HG03571 (cell line): Measurements from ENCODE around the gene APP.

ENCODE experiments used
- ATAC-seq: cut with Tn5 transposase; IDR thresholded peaks from one replicate; pipeline ENCODE4 v1.9.1; 2021; ENCODE audit not compliant: unreplicated experiment

Gene APP

DNA sequence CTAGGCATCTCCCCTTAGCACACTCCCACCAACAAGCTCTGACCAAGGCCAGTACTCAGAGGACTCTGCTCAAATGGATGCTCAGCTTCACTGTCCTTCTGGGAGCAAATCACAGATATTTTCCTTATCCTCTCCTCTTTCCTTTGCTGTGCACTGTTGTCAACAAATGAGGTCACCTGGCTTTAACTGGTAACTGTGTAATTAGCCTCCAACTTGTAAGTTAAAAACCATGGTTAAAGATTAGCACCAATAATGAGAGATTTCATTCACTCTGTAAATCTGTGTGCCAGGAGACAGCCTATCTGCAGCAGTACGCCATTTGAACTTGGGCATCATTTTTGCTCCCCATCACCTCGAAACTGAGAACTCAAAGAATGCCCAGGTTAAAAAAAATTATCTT, 286.3 kb downstream of the APP start:
- no peak for ATAC-seq

DNA sequence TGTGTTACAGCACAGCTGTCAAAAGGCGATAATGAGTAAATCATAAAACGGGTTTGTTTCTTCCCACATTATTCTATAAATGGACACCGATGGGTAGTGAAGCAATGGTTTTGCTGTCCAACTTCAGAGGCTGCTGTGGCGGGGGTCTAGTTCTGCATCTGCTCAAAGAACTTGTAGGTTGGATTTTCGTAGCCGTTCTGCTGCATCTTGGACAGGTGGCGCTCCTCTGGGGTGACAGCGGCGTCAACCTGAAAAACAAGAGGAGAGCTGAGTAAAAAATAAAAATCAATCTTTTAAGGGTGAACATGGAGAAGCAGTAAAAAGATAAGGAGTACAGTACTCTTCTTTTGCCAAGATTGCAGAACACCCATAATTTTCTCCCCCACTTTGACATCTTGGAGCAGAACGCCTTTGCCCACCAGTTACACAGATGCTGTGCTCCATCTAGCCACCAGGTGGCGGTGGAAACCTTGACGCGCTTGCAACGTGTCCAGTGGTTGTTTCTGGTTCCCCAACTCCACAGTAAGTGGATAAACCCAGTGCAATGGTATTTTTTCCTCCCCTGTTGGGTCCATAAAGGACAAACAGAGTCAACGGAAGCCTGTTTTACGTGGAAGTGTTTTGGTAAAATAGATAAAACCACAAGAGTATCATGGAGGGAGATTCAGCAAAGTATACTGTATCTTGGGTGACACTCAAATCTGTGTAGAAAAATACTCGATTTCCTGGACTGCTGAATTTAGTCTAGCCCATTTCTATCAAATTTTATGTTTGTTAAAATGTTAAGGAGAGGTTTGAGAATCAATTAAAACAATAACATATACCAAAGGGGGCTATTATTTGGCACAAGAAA, 288.8 kb downstream of the APP start:
- ATAC-seq: peak; percentile 74

DNA sequence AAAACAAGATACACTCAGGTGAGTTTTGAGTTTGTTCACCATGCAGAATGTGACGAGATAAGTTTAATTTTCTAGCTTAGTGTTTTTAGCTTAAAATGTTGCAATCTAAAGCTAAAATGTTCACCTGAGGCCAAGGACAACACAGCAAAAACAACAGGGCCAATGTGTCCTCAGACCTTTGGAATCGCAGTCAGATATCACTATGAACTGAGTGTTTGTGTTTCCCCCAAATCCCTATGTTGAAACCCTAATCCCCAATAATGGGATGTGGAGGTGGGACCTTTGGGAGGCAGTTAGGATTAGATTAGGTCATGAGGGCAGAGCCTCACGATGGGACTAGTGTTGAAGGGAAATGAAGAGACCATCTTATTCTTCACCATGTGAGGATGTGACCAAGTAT, 291.4 kb downstream of the APP start:
- no peak for ATAC-seq

DNA sequence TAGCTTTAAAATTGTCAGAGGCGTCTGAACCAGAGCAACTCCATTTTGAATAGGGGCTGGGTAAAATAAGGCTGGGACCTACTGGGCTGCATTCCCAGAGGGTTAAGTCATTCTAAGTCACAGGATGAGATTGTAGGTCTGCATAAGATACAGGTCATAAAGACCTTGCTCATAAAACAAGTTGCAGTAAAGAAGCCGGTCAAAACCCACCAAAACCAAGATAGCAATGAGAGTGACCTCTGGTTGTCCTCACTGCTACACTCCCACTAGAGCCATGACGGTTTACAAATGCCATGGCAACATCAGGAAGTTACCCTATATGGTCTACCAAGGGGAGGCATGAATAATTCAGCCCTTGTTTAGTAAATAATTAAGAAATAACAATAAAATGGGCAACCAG, 292.2 kb downstream of the APP start:
- no peak for ATAC-seq

DNA sequence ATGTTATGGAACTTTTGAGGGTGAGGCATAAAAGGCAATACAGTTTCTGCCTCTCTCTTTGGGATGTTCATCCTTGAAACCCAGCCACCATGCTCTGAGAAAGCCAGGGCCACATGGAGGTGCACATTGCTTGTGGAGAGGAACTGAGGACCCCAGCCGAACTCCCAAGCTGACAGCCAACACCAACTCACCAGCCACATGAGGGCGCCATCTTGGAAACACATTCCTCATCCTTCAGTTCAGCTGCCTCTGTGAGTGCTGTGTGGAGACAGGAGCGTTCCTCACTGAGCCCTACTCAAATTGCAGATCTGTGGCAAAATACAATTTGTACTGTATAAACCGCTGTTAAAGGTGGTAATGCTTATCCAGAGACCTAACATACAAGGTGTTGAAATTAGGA, 298.3 kb downstream of the APP start:
- ATAC-seq: no peak

DNA sequence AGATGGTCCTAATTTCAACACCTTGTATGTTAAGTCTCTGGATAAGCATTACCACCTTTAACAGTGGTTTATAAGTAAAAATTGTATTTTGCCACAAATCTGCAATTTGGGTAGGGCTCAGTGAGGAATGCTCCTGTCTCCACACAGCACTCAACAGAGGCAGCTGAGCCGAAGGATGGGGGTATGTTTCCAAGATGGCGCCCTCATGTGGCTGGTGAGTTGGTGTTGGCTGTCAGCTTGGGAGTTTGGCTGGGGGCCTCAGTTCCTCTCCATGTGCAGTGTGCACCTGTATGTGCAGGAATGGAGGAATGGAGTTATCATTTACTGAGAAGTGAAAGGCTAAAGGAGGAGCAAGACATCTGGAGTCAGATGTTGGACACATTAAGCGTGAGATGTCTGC, 299.0 kb downstream of the APP start:
- no peak for ATAC-seq

DNA sequence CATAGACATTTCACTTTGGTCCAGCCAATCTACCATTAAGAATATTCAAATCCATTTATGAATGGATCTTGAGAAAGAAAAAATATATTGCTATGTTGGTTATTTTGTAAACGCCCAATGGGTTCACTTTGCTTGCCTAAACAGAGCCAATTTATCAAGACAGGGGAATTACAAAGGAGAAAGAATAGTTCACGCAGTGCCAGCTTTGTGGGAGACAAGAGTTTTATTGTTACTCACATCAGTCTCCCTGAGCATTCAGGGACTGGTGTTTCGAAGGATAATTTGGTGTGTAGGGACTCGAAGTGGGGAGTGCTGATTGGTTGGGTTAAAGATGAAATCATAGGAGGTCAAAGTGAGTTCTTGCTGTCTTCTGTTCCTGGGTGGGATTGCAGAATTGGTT, 300.5 kb downstream of the APP start:
- ATAC-seq: no peak

DNA sequence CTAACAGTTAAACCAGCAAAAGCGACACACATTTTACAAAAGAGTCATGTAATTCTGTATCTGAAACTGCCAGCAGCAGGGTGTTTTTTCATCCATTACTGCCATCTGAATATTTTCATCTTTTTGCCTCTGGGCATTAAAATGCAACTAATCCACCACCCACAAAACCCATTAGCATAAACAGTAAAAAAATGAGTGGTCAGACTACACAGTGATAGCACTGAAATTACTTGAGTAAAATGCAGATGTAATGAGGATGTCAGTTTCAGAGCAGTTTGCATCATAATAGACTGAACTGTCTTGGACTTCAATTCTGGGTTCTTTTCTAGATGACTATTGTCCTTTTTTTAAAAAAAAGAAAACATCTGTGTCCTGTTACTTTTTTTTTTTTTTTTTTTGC, 303.5 kb downstream of the APP start:
- ATAC-seq: no peak

DNA sequence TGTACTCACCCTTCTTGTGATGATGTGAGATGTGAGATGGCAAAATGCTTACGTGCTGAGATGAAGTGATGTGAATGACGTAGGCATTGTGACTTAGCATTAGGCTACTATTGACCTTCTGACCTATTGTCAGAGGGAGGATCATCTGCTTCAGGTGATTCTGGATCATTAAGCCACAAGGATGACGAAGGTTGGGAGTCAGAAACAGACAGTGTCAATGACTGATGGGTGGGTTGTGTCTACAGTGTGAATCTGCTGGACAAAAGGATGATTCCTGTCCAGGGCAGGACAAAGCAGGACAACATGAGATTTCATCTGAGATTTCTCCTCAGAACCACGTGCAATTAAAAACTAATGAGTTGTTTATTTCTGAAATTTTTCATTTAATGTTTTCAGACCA, 306.8 kb downstream of the APP start:
- ATAC-seq: no peak

DNA sequence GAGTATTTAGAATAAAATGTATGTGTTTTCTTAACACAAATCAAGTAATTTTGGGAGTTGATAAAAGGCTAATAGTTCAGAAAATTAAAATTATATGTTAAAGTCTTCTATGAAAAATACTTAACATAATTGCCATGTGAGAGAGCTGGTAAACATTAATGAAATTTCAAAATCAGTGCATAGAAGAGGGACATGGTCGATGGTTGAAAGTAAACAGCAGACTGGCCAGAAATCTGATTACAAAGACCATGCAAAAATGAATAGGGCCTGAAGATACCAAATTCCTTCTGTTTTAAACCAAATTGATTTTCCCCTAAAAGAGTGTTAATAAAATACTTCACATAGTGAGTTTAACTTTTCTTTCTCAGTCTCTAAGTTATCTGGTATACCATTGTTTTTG, 307.5 kb downstream of the APP start:
- ATAC-seq: no peak

DNA sequence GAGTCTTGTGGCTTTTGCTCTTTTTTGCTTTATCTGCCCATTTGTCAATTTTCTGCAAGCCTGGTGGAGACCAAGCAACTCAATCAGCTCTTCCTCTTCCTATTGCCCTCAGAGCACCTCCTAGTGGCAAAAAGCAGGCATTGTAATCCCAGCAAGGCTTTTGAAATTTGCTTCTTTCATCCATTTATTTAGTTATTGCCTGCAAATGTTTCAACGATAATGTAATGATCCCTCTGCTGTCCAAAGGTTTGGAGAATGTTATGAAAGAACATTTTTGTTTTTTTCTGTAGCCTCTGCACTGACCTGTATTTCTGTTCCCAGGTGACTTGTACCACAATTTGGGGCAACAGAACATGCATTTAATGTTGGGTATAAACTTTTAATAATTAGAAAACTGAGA, 308.0 kb downstream of the APP start:
- ATAC-seq: no peak

DNA sequence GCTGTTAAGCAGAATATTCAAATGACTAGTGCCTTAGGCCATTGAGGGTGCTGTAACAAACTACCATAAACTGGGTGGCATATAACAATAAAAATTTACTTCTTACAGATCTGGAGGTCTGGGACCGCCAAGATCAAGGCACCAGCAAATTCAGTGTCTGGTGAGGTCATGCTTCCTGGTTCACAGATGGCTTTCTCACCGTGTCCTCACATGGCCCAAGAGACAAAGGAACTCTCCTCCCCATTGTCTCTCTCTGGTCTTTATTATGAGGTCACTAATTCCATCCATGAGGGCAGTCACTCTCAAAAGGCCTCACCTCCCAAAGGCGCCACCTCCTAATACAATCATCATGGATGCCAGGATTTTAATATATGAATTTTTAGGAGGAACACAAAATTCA, 308.5 kb downstream of the APP start:
- no peak for ATAC-seq

DNA sequence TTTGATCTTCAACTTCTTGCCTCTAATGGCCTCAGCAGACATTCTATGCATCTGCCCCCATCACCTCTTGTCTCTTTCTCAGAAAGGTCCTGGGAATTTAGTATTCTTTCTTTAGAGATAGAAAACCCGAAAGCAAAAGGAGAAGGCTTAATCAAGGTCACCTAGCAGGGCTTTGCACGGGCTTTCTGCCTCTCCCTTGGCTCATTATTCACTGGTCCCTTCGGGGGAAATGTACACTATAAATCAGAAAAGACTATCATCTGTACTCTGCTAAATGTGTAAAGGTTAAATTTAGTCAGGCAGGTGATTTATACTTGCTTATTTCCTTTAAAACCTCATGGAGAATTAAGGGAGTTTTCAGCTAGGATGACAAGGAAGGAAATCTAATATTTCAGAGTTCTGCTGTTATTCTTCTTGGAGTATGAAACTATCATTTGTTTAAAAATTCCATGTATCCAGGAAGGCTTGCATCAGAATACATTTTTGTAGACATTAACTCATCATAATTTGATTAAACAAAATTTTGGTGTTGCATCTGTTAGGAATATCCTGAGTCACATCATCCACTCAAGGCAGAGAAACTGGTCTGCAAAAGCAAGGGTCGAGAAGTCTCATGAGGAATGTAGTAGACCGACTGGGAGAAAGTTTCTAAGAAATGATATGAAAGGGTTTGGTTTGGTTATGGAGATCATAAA, 311.2 kb downstream of the APP start:
- ATAC-seq: no peak

DNA sequence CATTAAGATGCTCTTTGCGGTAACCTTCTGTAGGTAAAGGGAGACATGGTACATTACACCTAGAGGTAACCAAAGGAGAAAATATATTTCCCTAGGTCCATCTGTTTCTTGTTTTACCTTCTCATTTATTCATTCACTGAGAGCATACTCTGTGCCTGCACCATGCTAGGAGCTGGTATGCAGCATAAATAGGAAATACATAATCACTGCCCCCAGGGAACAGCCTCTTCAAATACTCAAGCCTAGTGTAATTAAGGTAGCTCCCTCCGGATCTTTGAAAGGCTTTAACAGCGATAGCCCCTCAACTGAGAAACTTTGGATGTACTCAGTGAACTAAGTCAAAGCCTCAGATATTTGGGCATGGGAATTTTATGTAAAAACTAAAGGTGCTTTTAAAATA, 312.2 kb downstream of the APP start:
- ATAC-seq: no peak

DNA sequence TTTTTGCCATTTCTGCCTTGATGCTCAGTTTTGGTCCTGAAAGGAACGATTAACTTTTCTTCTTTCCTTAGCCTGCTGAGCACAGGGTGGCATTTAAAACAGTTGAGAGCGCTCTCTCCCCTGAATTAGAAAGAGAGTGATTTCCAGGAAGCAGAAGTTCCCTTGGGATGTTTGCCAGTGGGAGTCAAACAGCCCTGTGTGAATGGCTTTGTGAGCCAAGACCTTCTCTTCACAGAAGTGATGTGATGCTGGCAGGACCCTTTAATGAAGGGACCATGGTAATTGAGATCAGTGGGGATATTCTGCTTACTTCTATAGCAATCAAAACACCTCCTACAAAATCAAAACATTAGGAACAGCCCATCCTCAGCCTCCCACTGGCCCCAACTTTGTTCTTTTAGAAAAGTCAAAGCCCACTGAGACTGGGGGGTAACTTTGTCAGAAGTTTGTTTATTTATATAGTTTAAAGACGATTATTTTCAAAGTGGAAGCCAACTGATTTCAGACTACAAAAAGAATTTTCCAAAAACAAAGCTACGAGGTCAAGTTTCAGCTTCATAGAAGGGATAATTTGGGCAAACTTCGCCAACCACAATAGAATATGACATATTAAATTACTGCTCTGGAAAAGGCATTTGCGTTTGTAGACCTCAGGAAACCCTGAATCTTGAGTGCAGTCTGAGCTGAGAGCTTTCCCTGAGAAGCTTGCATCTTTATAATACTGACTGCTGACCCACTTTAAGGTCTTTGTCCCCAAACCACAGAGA, 313.1 kb downstream of the APP start:
- ATAC-seq: no peak

DNA sequence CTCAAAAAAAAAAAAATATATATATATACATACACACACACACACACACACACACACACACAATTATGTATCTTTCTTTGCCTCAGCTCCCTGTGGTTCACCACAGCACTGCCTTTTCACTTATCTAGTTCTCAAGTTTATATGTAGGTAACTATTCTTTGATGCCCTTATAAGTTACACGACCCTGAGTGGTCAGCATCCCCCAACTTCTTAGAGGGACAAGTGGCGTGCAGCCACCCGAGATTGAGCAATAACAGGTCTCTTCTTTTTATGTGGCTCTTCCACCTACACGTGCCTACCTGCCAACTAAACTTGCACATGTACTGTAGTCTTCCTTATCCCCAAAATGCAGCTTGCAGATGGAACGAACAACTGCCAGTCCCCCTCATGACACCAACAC, 315.0 kb downstream of the APP start:
- ATAC-seq: no peak

DNA sequence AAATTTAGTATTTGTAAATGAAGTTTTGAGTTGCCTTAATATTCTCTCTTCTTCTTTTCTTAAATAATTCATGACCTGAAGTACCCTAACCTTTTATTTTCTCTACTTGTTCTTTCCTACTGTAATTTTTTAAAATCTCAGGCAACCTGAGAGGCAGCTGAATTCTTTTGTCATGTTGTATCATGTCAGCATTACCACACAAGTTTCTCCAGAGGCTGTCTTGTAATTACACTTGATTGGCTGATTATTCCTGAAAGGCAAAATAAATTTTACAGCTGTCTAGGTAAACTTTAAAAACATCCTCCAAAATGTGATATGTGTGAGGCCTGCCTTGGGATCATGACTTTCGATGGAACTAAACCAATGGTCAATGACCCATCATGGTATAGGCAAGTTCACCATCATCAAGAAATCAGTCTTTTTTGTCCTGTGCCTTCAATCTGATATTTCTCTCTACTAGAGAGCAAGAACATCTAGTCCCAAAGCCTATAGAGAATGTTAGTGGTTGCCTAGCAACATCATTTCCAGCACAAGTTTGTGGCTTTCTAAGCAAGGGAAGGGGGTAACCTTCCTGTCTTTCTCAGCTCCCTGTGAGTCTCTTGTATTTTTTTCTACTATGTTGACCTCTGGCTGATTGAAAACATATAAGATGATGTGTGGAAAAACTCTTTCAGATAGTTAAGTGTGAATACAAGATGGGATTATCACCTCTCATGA, 320.3 kb downstream of the APP start:
- ATAC-seq: no peak

DNA sequence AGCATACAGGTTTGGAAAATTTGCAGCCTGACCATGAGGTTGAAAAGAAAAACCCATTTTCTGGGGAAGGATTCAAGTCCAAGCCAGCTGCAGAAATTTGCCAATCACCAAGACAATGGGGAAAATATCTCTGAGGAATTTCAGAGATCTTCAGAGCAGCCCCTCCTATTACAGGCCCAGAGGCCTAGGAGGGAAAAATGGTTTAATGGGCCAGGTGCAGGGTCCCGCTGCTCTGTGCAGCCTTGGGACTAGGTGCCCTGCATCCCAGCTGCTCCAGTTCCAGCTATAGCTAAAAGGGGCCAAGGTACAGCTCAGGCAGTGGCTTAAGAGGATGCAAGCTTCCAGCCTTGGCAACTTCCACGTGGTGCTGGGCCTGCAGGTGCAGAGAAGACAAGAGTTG, 322.3 kb downstream of the APP start:
- ATAC-seq: no peak

DNA sequence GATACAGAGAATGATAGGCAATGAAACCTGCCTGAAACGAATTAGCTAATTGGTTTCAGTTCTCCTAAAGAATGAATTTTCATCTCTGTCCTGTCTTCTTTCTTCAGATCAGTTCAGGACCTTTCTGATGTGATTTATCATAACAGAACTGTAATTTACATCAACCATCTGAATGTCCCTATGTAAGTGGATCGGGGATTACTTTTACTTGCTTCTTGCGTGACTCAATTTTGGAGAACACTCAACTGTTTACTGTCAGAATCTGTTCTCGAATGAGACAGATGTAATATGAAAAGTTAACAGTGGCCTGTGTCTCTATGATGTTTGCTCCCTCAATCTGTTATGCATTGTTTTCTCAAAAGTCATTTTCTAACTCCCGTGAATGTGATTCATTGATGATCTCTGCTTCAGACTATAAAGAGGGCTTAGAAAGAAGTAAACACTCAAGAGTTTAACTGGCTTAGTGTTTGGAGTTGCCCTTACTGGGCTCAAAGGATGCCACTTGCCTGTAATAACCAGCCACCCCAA, 324.8 kb downstream of the APP start:
- ATAC-seq: no peak

DNA sequence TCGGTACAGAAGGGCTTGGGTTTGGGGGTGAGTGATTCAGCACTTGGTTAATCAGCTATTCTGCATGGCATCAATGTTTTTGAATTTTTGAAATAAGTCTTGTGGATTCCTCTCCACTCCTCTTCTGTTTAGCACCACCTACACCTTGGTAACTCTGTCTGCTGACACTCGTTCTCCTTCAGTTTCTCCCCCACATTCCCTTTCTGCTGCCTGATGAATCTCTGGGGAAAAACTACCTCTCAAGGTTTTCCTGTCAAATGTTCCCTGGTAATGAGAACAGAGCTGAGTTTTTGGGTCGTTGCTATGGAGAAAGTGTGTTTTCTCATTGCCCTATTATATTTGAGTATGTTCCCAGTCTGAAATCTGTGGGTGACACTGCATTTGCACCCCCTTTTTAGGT, 327.6 kb downstream of the APP start:
- no peak for ATAC-seq

DNA sequence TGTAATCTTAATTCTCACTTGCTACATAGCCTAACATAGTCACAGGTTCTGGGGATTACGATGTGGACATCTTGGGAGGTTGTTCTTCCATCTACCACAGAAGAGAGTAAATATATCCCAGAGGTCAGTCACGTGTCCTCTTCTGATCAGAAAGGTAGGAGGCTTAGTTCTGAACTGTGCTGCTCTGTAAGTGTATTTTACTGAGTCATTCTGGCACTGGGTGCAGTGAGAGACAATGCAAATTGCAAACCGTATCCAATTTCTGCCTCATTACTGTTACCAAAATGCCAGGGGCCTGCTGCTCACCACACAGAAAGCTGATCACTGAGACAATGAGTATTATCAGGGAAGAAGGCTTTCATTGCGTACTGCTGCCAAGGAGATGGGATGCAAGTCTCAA, 331.8 kb downstream of the APP start:
- ATAC-seq: no peak
